Measurements from ENCODE around the gene SOX6. TPM values are rescaled to one million over a fixed set of nuclear protein-coding genes. Genes with fewer than 3 reads are reported as not detected.
A peak's percentile ranks its signal among the peaks of the same experiment; 100 is the strongest.

The SOX6 gene
- total RNA-seq, 2 experiments from 2014 or later: 0.20 TPM; not detected in 1

- H3K4me1 Mint-ChIP-seq (ENCODE audit: low read depth): no peaks in the 10 kb centered on the region
- no peaks in the 10 kb centered on the region for H3K36me3 Mint-ChIP-seq (ENCODE audit: low read depth)
- Histone ChIP-seq H3K27me3 (ENCODE audit: control insufficient read depth in 1 of 2, insufficient read depth in 2 of 2, low read length in 2 of 2) (no peaks in the 10 kb centered on the region), H3K4me1 (ENCODE audit: insufficient read depth, low read length) (no peaks in the 10 kb centered on the region), H3K36me3 (ENCODE audit: insufficient read depth, low read length) (no peaks in the 10 kb centered on the region), H3K9me3 (ENCODE audit: control insufficient read depth in 1 of 2, insufficient read depth in 1 of 2, low read length in 2 of 2) (no peaks in the 10 kb centered on the region), H3K27ac (ENCODE audit: low read depth in 1 of 2, low read length in 2 of 2) (no peak overlapping the region), H3K4me3 (ENCODE audit: low read length) (no peak overlapping the region)
- no peaks in the 10 kb centered on the region for H3K9me3 Mint-ChIP-seq
- ChIA-PET POLR2A (no interaction called here), CTCF (no interaction called here)
- DNase-seq: no peak
- ATAC-seq (ENCODE audit: poor library complexity): no peak
- H3K4me3 Mint-ChIP-seq: no peak overlapping the region
- intact Hi-C loops (cut with DNase I, micrococcal nuclease): no loop called here
- H3K27ac Mint-ChIP-seq: no peak overlapping the region
- no peak for TF ChIP-seq CTCF (IDR thresholded peaks at IDR 0.05)
- no peaks in the 10 kb centered on the region for H3K27me3 Mint-ChIP-seq
These were observed 348.8 kb downstream of the SOX6 start for GRCh38 chr11:16007514-16007913.

GRCh38 chr11:16002942-16003341 lies 353.4 kb downstream of the SOX6 start:
- DNase-seq: no peak
- intact Hi-C loops (cut with DNase I, micrococcal nuclease): no loop called here
- CTCF ChIA-PET: no interaction called here

GRCh38 chr11:16001899-16002426 lies 354.4 kb downstream of the SOX6 start:
- Histone ChIP-seq H3K27ac (ENCODE audit: low read depth in 1 of 2, low read length in 2 of 2) (no peak overlapping the region), H3K4me1 (ENCODE audit: insufficient read depth, low read length) (no peaks in the 10 kb centered on the region), H3K4me3 (ENCODE audit: low read length) (no peak overlapping the region), H3K27me3 (ENCODE audit: control insufficient read depth in 1 of 2, insufficient read depth in 2 of 2, low read length in 2 of 2) (no peaks in the 10 kb centered on the region), H3K9me3 (ENCODE audit: control insufficient read depth in 1 of 2, insufficient read depth in 1 of 2, low read length in 2 of 2) (no peaks in the 10 kb centered on the region), H3K36me3 (ENCODE audit: insufficient read depth, low read length) (no peaks in the 10 kb centered on the region)
- no peaks in the 10 kb centered on the region for H3K9me3 Mint-ChIP-seq
- DNase-seq: peak in 2 of 14 experiments; percentile 7 to 15
- CTCF ChIA-PET: no interaction called here
- H3K27ac Mint-ChIP-seq: no peak overlapping the region
- POLR2A ChIA-PET: no interaction called here
- no peak for ATAC-seq (ENCODE audit: poor library complexity)
- H3K27me3 Mint-ChIP-seq: no peaks in the 10 kb centered on the region
- TF ChIP-seq CTCF (IDR thresholded peaks at IDR 0.05): no peak
- intact Hi-C loops (cut with DNase I, micrococcal nuclease): no loop called here
- no peak overlapping the region for H3K4me3 Mint-ChIP-seq
- no peaks in the 10 kb centered on the region for H3K36me3 Mint-ChIP-seq (ENCODE audit: low read depth)
- H3K4me1 Mint-ChIP-seq (ENCODE audit: low read depth): no peaks in the 10 kb centered on the region

More at GRCh38 chr11:16002942-16003341, 353.4 kb downstream of the SOX6 start:
- no peaks in the 10 kb centered on the region for H3K36me3 Mint-ChIP-seq (ENCODE audit: low read depth)
- Histone ChIP-seq H3K9me3 (ENCODE audit: control insufficient read depth in 1 of 2, insufficient read depth in 1 of 2, low read length in 2 of 2) (no peaks in the 10 kb centered on the region), H3K4me3 (ENCODE audit: low read length) (no peak overlapping the region), H3K27me3 (ENCODE audit: control insufficient read depth in 1 of 2, insufficient read depth in 2 of 2, low read length in 2 of 2) (no peaks in the 10 kb centered on the region), H3K4me1 (ENCODE audit: insufficient read depth, low read length) (no peaks in the 10 kb centered on the region), H3K36me3 (ENCODE audit: insufficient read depth, low read length) (no peaks in the 10 kb centered on the region), H3K27ac (ENCODE audit: low read depth in 1 of 2, low read length in 2 of 2) (no peak overlapping the region)
- no peaks in the 10 kb centered on the region for H3K27me3 Mint-ChIP-seq
- H3K4me3 Mint-ChIP-seq: no peak overlapping the region
- H3K27ac Mint-ChIP-seq: no peak overlapping the region
- no peak for ATAC-seq (ENCODE audit: poor library complexity)
- H3K4me1 Mint-ChIP-seq (ENCODE audit: low read depth): no peaks in the 10 kb centered on the region
- POLR2A ChIA-PET: no interaction called here
- no peak for TF ChIP-seq CTCF (IDR thresholded peaks at IDR 0.05)
- no peaks in the 10 kb centered on the region for H3K9me3 Mint-ChIP-seq
